Posterior vena cava (tissue), 2 donors: ENCODE measurements around the gene PPBP. TPM values are rescaled to one million over a fixed set of nuclear protein-coding genes. Genes with fewer than 3 reads are reported as not detected.
A peak's percentile ranks its signal among the peaks of the same experiment; 100 is the strongest.
"Not testable (repeated sequence)": the region's sequence is repeated elsewhere in the genome, so short reads cannot be mapped to it uniquely, and the experiment has no call there.

Source experiments
- DNase-seq: peaks from one replicate; pipeline ENCODE4 v3.0.0-alpha.2; 2020; ENCODE audit warnings: low spot score
- intact Hi-C, 2 donors: fragments of 100-400 bp; cut with DNase I; formaldehyde crosslinking; loops; one replicate each; pipeline versions ENCODE4 v1.14.1 to v1.14.2; 2022 to 2023
- total RNA-seq, 2 donors: library from RNA; stranded (reverse); fragmentation: NEBNext Ultra II Directional; extraction: Animal tissue kit (Norgen Biotek cat#: 25700); gene quantifications; one replicate each; pipeline ENCODE4 v1.2.1, GENCODE V29; 2021
- donor health status: DM: yes; HTN: yes; CAD: no.
- donor health status: DM: yes; HTN: yes; CAD: no.

PPBP gene
- total RNA-seq, 2 donors from 2014 or later = 1.3 to 2.4 TPM

DNA sequence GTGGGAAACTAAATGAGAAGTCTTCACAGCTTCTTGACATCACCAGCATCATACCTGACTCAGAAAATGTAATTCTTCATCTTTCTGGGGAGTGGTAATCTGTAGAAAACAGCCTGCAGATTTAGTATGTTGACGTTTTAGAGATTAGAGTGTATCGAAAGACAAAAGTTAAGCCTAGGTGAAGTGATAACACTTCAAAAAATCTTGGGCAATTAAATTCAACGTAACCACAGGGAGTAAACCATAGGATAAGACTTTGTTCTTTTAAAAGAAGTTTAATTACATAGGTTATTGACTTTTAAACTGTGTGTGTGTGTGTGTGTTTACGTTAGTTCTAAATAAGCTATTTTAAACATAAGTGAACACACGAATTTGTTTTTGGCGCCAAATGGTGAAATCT is 12.3 kb upstream of the PPBP start:
- intact Hi-C loops = loop anchor here in 1 of 2 donors (10.0 kb wide), 1 partner anchor 54 kb away; no protein-coding TSS in a partner anchor
- DNase-seq = no peak

DNA sequence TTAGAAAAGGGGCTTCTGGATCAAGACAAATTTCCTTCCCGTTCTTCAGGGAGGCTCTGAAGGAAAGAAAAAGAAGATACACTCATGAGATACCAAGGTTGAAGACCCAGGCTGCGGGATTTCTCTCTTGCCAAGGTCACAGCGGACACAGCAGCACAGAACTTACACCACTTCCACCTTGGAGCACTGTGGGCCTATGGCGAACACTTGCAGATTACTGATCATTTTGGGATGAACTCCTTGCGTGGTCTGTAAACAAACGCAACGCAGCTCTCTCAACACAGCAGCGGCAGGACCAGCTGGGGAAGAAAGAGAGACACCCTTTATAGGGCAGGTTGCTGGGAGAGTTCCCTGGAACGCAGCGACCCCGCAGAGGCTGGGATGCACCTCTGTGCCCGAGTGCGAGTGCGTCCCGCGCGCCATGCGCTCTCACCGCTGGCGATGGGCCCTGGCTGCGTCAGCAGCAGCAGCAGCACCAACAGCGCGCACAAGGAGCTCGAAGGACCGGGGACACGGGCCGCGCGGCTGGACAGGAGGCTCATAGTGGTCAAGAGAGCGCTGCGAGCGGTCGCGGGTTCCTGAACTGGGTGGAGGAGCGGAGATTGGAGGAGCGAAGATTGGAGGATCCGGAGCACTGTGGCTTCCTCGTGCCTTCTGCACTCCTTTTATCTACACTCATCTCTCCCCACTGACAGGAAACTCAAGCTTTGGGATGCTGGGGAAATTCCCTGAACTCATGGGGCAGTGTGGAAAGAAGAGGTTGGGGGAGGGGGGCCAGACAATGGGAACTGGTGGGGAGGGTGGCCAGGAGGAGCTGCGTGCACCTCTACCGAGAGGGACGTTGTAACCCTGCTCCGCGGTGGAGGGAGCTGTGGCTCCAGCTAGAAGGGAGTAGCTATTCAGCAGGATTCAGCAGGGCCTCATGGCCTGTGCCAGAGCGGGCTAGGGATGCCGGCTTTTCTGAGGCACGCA is 10.3 kb upstream of the PPBP start, which contains the start of gene CXCL5:
TSS of gene CXCL5 (minus strand) at position 638 of the 972 bp plus-strand sequence. CDS start at position 542, 96 bp downstream.
- intact Hi-C loops = no loop called here

DNA sequence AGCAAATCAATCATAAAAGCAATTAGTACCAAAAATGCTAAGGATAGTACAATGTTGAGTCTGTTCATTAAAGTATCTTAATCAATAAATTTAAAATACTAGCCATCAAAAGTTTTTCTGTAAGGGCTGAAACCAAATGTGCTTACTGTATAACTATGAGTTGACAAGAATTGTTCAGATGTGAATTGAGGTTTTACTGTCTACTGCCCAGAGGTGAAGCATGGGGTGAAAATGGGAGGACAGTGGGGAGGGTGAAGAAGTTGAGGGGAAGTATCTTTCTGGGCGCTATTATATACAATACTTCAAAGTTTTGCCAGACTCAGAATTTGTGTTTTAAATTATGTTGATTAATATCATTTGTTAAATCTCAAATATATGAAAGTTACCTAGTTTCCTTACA is 4.1 kb upstream of the PPBP start:
- intact Hi-C loops = no loop called here
- DNase-seq = no peak

More for the DNA sequence above, 10.3 kb upstream of the PPBP start, which contains the start of gene CXCL5:
- DNase-seq = peak; percentile 82

DNA sequence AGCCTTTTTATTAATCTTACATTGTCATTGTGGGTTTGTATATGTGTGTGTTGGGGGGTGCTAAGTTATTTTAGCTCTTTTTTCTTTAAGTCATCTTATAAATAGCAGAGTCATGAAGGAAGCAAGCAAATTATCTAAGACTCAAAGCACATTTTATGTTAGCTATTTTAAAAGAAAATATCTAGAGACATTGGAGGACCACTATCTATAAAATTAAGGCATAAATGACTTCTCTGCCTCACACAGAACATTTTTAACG is 3.7 kb upstream of the PPBP start:
- no peak for DNase-seq
- intact Hi-C loops = no loop called here

DNA sequence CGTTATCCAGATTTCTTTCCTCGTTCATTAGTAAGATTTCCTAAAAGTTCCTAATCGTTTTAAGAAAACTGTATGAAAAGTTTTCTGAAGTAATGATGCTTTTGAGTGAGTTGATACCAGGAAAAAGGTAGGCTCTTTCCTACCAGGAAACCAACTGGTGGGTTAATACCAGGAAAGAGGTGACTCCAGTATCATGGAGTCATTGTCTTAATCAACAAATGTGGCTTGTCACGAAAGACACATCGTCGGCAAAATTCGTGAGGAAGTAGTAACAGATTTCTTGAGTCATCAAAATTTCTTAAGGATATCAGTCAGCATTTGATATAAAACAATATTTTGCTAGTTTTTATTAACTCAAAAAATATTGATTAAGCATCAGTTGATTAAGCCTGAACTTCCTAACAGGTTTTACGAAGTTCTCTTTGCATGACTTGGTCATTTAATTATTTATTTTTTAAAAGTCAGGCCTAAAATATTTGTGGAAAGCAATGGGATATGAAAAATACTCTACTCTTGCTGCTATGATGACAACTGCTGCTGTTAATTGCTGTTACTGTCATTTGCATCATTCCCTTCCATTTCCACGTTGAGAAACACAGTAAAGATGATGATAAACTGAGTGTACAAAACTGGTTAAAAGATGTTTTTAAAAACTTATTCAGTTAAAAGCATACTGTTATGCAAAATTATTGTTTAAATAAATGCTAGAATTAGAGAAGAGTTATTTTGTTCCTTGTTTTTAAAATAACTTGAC is 3.2 kb upstream of the PPBP start:
- no peak for DNase-seq
- intact Hi-C loops = no loop called here

DNA sequence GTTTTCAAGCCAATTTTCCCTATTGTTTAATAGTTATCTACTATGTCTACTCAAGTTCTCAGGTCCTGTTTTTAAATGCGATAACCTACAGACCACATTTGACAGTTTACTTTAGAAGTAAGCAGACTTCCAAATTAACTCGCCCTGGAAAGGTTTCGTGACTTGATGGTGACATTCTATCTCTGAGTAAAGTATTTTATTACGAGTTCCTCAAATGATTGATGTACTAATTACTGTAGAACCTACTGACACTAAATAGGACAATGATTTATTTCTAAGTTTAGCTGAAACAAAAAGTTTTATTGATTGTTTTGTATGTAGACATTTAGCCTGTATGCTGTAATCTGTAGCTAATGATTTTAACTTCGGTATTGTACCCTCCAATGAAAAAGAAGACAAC is 1.9 kb upstream of the PPBP start:
- intact Hi-C loops = no loop called here
- no peak for DNase-seq

DNA sequence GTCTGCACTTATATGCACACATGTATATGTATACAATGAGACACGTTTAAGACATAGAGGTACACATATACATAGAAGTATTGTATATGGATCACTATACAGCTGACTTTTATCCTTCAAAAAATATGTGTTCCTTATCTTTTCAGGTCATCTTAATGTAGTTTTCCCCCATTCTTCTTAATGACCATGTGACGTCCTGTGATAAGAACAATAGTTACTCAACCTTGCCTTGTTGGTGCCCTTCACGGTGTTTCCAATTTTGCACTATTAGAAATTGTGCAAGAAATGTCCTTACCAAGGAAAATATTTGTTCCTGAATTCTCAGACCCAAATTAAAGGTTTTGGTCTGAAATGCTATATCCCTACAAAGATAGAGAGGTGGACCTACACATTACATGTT is 1.0 kb upstream of the PPBP start:
- intact Hi-C loops = no loop called here
- no peak for DNase-seq

DNA sequence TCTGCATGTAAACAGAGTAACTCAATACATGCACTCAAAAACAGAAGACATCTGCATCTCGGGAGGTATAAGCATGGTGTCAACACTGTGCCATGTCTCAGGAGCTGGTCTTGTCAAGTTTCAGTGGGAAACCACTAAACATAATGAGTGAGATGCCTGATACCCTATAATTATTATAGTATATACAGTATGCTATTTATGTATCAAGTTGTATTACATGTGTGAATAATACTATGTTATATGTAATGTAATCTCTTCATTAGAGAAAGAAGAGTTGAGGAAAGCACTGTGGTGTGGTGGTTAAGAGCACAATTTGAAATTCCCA is 2.5 kb downstream of the PPBP start:
- no peak for DNase-seq
- intact Hi-C loops = no loop called here

DNA sequence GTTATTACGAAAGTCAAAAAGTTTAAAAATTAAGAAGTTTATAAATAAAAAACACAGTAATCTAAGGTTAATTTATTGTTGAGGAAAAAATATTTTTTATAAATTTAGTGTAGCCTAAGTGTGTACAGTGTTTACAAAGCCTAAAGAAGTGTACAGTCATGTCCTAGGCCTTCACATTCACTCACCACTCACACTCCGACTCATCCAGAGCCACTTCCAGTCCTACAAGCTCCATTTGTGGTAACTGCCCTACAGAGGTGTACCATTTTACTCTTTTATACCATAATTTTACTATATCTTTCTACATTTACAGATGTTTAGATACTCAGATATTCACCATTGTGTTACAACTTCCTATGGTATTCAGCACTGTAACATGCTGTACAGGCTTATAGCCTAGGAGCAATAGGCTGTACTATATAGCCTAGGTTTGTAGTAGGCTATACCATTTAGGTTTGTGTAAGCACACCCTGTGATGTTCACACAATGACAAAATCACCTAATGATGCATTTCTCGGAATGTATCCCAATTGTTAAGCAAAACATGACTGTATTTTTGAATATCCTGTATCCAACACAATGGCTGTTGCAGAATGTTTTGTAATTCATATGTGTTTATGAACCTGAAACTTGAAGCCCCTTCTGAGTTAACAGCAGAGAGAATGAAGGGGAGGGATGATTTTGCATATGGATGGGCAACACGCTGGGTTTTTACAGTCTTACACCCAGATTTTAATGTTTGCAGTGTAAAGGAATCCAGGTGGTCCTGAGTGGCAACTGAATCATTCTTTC is 3.1 kb downstream of the PPBP start:
- no peak for DNase-seq
- intact Hi-C loops = no loop called here

DNA sequence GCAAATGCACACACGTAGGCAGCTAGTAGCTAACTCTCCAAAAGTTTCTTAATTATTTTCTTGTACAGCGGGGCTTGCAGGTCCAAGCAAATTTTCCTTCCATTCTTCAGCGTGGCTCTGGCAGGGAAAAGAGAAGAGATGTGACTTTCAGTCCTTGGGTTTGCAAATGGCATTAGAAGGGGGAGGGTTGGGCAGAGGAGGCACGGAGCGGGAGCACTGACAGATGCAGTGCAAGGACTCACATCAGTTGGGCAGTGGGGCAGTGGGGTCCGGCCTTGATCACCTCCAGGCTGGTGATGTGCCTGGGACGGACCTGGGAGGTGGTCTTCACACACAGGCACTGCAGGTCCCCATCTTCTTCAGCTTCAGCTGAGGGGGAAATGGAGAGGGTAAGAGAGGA is 6.8 kb downstream of the PPBP start:
- DNase-seq, intact Hi-C loops: not testable (repeated sequence)

DNA sequence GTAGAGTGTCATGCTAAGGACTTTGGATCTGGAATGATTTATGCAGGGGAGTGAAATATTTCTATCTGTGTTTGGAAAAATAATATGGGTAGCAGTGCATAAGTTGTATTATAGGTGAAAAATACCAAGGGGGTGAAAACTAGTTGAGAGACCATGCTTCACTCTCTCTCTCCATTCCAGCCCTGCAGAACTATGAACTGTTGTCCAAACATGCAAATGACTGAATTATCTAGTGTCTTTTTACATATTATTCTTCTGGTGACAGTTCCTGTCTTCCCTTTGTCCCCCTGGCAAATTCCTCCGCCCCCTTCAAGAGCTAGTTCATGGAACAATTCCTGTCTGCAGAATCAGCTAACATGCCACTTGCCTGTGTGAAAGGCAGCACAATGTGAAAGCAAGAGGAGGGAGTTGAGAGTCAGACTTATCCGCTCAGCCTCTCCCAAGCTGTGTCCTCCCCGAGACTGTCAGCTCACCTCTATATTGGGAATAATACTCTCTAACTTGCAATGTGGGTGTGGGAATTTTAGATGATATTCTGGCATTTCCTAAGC is 8.5 kb downstream of the PPBP start:
- no peak for DNase-seq
- intact Hi-C loops = no loop called here

DNA sequence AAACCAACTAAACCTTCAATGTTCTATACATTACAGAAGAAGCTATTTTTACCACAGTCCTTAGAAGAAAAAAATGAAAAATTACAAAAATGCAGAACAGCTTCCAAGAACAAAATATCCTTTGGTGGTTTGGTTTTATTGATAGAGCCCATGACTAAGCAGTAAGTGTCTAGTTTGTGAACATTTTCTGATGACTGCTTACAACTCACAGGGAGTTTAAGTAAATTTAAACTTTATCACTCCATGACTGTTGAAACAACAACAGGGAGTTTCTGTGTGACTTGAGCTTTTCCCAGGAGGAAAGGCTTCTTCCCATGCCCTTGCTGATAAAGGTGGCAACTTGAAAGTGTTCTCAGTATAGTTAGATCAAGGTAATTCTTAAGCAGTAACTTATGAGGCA is 9.1 kb downstream of the PPBP start:
- DNase-seq = no peak
- intact Hi-C loops = no loop called here

DNA sequence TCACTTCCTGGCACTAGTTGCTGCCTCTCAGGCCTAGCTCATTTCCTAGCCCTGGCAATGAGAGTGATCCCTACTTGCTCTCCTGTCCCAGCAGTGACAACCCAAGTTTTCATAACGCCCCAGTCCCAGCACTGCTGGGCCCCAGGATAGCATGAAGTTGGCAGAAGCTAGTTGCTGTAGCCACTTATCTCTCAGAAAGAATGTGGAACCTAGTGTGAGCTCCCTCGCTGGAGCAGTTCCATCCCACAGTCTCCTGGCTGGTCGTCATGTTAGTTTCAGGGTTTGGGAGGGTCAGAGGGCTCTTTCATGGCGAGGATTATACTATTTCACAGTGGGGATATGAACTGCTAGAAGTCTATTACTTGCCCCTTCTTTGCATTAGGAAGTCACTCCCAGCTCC is 11.3 kb downstream of the PPBP start:
- DNase-seq = no peak
- intact Hi-C loops = no loop called here

DNA sequence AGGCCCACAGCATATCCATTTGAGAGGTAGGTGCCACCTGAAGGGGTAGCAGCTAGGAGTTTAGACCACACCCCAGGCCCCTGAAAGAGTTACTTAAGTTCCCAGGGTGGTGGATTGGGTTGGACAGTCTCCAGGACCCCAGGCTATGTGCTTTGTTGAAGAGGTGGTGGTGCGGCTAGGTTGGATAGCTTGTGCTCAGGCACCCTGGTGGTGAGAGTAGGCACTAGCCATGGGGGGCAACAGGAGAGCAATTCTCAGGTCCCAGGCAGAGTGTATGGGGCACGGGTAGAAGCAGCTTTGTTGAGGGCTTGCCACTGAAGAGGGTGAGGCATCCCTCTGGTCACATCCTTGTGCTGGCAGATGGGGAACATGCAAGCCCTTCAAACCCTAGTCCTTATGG is 11.8 kb downstream of the PPBP start:
- DNase-seq = no peak
- intact Hi-C loops = no loop called here

DNA sequence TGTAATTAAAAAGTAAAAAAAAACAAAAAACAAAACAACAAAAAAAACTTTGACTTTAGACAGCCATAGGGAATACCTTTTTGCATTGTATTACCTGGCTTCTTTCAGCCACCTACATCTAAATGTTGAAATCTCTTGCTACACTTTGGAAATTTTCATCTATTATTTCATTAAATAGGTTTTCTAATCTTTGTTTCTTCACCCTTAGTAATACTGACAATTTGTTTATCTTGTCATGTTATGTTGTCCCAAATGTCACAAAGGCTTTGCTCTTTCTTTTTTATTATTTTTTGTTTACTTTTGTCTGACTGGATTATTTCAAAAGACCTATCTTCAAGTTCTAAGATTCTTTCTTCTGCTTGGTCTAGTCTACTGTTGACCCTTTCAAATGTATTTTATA is 13.6 kb downstream of the PPBP start:
- DNase-seq = no peak
- intact Hi-C loops = no loop called here

DNA sequence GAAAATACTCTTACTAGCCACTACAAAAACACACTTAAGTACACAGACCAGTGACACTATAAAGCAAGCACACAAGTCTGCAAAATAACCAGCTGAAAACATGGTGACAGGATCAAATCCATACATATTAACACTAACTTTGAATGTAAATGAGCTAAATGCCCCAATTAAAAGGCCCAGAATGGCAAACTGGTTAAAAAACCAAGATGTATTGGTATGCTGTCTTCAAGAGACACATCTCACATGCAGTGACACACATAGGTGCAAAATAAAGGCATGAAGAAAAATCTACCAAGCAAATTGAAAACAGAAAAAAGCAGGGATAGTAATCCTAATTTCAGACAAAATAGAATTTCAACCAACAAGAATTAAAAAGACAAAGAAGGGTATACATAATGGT is 17.0 kb downstream of the PPBP start:
- intact Hi-C loops = no loop called here

DNA sequence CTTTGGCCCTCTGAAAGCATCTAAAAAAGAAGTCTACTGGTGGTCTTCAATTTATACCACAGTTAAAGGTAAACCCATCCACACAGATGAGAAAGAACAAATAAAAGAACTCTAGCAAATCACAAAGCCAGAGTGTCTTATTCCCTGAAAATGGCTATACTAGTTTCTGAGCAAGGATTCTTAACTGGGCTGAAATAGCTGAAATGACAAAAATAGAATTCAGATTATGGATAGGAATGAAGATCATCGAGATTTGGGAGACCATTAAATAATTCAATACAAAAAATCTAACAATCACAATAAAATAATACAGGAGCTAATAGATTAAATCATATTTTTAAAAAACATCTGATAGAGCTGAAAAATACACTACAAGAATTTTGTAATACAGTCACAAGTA is 18.0 kb downstream of the PPBP start:
- intact Hi-C loops = no loop called here
- no peak for DNase-seq

More for the DNA sequence above, 17.0 kb downstream of the PPBP start:
- DNase-seq = no peak

DNA sequence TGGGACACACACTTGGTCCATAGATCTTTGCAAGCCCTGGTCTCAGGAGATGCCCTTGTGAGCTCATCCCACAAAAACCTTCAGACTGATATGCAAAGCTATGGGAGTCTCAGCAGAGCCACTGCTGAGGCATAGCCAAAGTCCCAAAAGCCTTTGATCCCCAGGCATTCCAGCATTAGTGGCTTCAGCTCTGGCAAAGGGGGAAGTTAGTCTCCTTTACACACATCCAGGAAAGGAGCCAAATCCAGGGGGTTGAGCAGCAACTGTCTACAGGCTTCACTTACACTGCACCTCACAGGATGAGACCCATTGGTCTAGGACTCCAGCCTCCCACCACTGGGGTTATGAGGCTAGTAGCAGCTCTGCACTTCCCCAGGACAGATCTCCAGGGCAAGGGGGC is 20.1 kb downstream of the PPBP start:
- intact Hi-C loops = loop anchor here in 1 of 2 donors (10.0 kb wide), 1 partner anchor 163 kb away; no protein-coding TSS in a partner anchor
- no peak for DNase-seq

DNA sequence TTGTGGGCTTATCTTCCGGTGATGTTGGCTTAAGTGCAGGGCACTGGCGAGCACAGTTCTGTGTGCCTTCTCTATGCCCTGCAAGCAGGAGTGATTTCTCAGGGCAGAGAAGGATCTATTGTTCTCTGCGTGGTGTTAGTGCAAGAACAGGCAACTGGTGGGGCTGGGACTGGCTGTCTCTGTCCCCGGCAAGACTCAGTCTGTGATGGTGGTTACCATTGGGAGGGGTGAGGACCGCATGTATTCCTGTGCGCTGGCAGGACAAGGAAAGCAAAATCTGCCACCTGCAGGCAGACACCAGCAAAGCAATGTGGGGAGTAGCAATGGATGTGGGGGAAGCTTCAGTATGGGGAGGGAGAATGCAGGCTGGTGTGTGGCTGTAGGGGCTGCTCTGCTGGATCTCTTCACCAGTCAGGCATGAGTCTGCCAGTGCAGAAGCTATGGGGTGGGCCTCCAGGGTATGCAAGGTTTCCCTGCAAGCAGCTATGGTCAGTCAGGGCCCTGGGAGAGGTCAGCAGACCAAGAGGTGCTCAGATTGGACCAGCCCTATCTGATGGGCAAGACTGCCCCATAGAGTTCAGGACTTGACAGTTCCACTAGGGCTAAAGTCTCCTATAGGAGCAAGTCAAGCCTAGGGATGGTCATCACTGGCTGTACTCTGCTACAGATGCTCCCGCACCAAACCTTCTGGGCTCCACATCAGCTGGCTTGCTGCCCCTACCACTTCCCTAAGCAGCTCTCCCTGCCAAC is 23.0 kb downstream of the PPBP start:
- no peak for DNase-seq
- intact Hi-C loops = loop anchor here in 1 of 2 donors (10.0 kb wide), 1 partner anchor 160 kb away; no protein-coding TSS in a partner anchor
